PFSK-1 (cell line): ENCODE results near the gene NEUROG3.

Experiments
- FOXP2 ChIP-seq: optimal IDR thresholded peaks from 2 replicates; pipeline ENCODE3; 2011; ENCODE audit warnings: borderline replicate concordance, control low read depth, inconsistent platforms; ENCODE audit not compliant: insufficient read depth; ENCODE audit errors: extremely low read length, extremely low read depth
- POLR2AphosphoS5 ChIP-seq: IDR thresholded peaks from 2 replicates; pipeline ENCODE4 v1.6.1; 2012; ENCODE audit warnings: low read depth, mild to moderate bottlenecking, control low read depth, low read length, moderate library complexity
- REST ChIP-seq, 2 experiments: IDR thresholded peaks; 2 replicates each; pipeline versions ENCODE4 v1.6.1 to v1.8.0; 2011 to 2012; ENCODE audit warnings: low read depth in 2 of 2, low read length in 2 of 2, control low read depth in 1 of 2, inconsistent platforms in 1 of 2, mild to moderate bottlenecking in 1 of 2, moderate library complexity in 1 of 2; ENCODE audit not compliant: insufficient read depth in 1 of 2
- SIN3A ChIP-seq: IDR thresholded peaks from 2 replicates; pipeline ENCODE4 v1.6.1; 2012; ENCODE audit warnings: mild to moderate bottlenecking, low read length, moderate library complexity, borderline replicate concordance; ENCODE audit not compliant: insufficient read depth
- TAF1 ChIP-seq: IDR thresholded peaks from 2 replicates; pipeline ENCODE4 v1.6.1; 2012; ENCODE audit warnings: low read length, control low read depth, borderline replicate concordance; ENCODE audit not compliant: insufficient read depth

The NEUROG3 gene

GRCh38 chr10:69583106-69583505 is 9.9 kb upstream of the NEUROG3 start:
- no peak for TF ChIP-seq REST (IDR thresholded peaks at IDR 0.05; ENCODE audit: insufficient read depth in 1 of 2, low read depth in 2 of 2, low read length in 2 of 2)
- TF ChIP-seq POLR2AphosphoS5, result no peak
- TF ChIP-seq TAF1, result no peak
- no peak for TF ChIP-seq FOXP2
- no peak for TF ChIP-seq SIN3A

GRCh38 chr10:69580435-69580834 is 7.2 kb upstream of the NEUROG3 start:
- TF ChIP-seq SIN3A (no peak), POLR2AphosphoS5 (no peak), FOXP2 (no peak), REST (IDR thresholded peaks at IDR 0.05; ENCODE audit: insufficient read depth in 1 of 2, low read depth in 2 of 2, low read length in 2 of 2) (no peak), TAF1 (no peak)

- TF ChIP-seq TAF1, result no peak
- no peak for TF ChIP-seq SIN3A
- TF ChIP-seq POLR2AphosphoS5, result no peak
- no peak for TF ChIP-seq REST (IDR thresholded peaks at IDR 0.05; ENCODE audit: insufficient read depth in 1 of 2, low read depth in 2 of 2, low read length in 2 of 2)
- TF ChIP-seq FOXP2, result no peak
These were observed 6.3 kb upstream of the NEUROG3 start for GRCh38 chr10:69579464-69580060.

DNA sequence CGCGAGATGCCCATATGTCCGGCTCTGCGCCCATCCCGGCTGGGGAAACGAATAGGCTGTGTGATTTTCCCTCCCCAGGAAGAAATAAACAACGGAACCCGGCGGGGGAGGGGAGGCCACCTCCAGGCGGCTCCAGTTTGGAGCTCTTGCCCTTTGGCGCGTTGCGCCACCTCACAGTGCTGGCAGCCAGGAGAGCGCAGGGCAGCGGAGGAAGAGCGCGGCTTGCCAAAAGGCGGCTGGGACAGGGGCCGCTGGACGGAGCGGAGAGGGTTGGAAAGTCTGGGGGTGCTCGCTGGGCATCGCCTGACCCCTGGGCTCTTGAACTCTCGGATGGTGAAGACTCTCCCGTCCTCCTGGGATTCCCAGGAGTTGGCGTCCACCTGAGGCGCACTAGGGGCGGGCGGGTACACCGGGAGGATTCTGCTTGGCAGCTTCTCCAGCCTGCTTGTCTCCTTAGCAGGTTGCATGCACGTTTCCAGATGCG is 5.3 kb upstream of the NEUROG3 start:
- TF ChIP-seq TAF1 (no peak), POLR2AphosphoS5 (no peak), SIN3A (no peak), REST (IDR thresholded peaks at IDR 0.05; ENCODE audit: insufficient read depth in 1 of 2, low read depth in 2 of 2, low read length in 2 of 2) (no peak), FOXP2 (no peak)
